CD8-positive, alpha-beta memory T cell (primary cell): ENCODE results near the gene KLK11. TPM values are rescaled to one million over a fixed set of nuclear protein-coding genes. Genes with fewer than 3 reads are reported as not detected.
A peak's percentile ranks its signal among the peaks of the same experiment; 100 is the strongest.

Experiments
- CTCF ChIA-PET: fragments of 350-600 bp; sonication (Branson Sonifier 250); formaldehyde crosslinking; loops from one replicate; lab custom pipeline; 2021; ENCODE audit warnings: antibody characterized with exemption; lab: Charles Lee
- POLR2A ChIA-PET: fragments of 350-600 bp; sonication (Branson Sonifier 250); formaldehyde crosslinking; loops from one replicate; lab custom pipeline; 2021; ENCODE audit warnings: antibody characterized with exemption; lab: Charles Lee
- DNase-seq, 5 donors: peaks; one replicate each; pipeline versions ENCODE4 v3.0.0 to v3.0.0-alpha.2; 2020 to 2022; ENCODE audit warnings: mixed read lengths in 1 of 5
- H3K27ac ChIP-seq: one replicate; pipeline ENCODE4 v1.7.0; 2013; ENCODE audit warnings: low read depth, mild to moderate bottlenecking, low read length, moderate library complexity
- H3K27me3 ChIP-seq: 2 replicates; pipeline ENCODE4 v1.7.0; 2013; ENCODE audit warnings: low read length, mild to moderate bottlenecking; ENCODE audit not compliant: insufficient read depth, poor library complexity, severe bottlenecking
- H3K36me3 ChIP-seq: 2 replicates; pipeline ENCODE4 v1.7.0; 2013; ENCODE audit warnings: mild to moderate bottlenecking, low read length, moderate library complexity; ENCODE audit not compliant: insufficient read depth
- H3K4me1 ChIP-seq: 2 replicates; pipeline ENCODE4 v1.7.0; 2013; ENCODE audit warnings: mild to moderate bottlenecking, low read length, moderate library complexity; ENCODE audit not compliant: insufficient read depth
- H3K4me3 ChIP-seq: 2 replicates; pipeline ENCODE4 v1.7.0; 2013; ENCODE audit warnings: mild to moderate bottlenecking, low read length
- H3K9me3 ChIP-seq: 2 replicates; pipeline ENCODE4 v1.7.0; 2013; ENCODE audit warnings: mild to moderate bottlenecking, low read length
- H3K27ac Mint-ChIP-seq, 8 donors: one replicate each; pipeline ENCODE4 v1.8.0; 2020 to 2021; ENCODE audit warnings: mixed read lengths in 8 of 8, mild to moderate bottlenecking in 6 of 8, inconsistent platforms in 3 of 8, moderate library complexity in 3 of 8
- H3K27me3 Mint-ChIP-seq, 2 donors: one replicate each; pipeline ENCODE4 v1.8.0; 2020 to 2021; ENCODE audit warnings: mixed read lengths in 2 of 2, mild to moderate bottlenecking in 1 of 2, moderate library complexity in 1 of 2
- H3K36me3 Mint-ChIP-seq, 3 donors: one replicate each; pipeline ENCODE4 v1.8.0; 2020 to 2021; ENCODE audit warnings: mixed read lengths in 3 of 3, inconsistent platforms in 1 of 3, mild to moderate bottlenecking in 1 of 3
- H3K4me1 Mint-ChIP-seq, 3 donors: one replicate each; pipeline ENCODE4 v1.8.0; 2020 to 2021; ENCODE audit warnings: mixed read lengths in 3 of 3, inconsistent platforms in 1 of 3, mild to moderate bottlenecking in 1 of 3
- H3K4me3 Mint-ChIP-seq, 7 donors: one replicate each; pipeline ENCODE4 v1.8.0; 2020 to 2021; ENCODE audit warnings: mixed read lengths in 7 of 7, mild to moderate bottlenecking in 6 of 7, moderate library complexity in 4 of 7, inconsistent platforms in 2 of 7
- H3K9me3 Mint-ChIP-seq, 5 donors: one replicate each; pipeline ENCODE4 v1.8.0; 2020 to 2022; ENCODE audit warnings: mixed read lengths in 5 of 5, mild to moderate bottlenecking in 3 of 5, moderate library complexity in 2 of 5, inconsistent platforms in 1 of 5
- polyA plus RNA-seq: library from polyadenylated mRNA; unstranded; fragments of 300-500 nt; fragmentation: Illumina TruSeq; gene quantifications from one replicate; pipeline ENCODE4 v1.2.3, GENCODE V29; 2021
- total RNA-seq, 2 experiments: library from RNA; stranded (reverse); gene quantifications; one replicate each; pipeline ENCODE4 v1.2.3, GENCODE V29; 2021

KLK11 gene
- total and polyA plus RNA-seq, 3 experiments from 2014 or later = not detected

- Histone ChIP-seq H3K27ac (no peak overlapping the region), H3K4me3 (no peak overlapping the region), H3K27me3 (no peaks in the 10 kb centered on the region), H3K9me3 (no peaks in the 10 kb centered on the region), H3K4me1 (no peaks in the 10 kb centered on the region), H3K36me3 (no peaks in the 10 kb centered on the region)
- H3K9me3 Mint-ChIP-seq = no peaks in the 10 kb centered on the region
- H3K27ac Mint-ChIP-seq = no peak overlapping the region
- ChIA-PET CTCF (no interaction called here), POLR2A (no interaction called here)
- no peak for DNase-seq
- peaks cover 27 to 30% of the 10 kb centered on the region in 2 donors for H3K27me3 Mint-ChIP-seq
- H3K36me3 Mint-ChIP-seq = no peaks in the 10 kb centered on the region
- no peak overlapping the region for H3K4me3 Mint-ChIP-seq
- H3K4me1 Mint-ChIP-seq = no peaks in the 10 kb centered on the region
Observed at GRCh38 chr19:51036519-51036918, 10.1 kb upstream of the KLK11 start.

GRCh38 chr19:51034704-51035103 is 8.3 kb upstream of the KLK11 start, which contains the start of gene KLK12:
TSS of gene KLK12 (minus strand) at chr19:51035002. CDS start at chr19:51034621, 381 bp downstream.
- Histone ChIP-seq H3K9me3 (no peaks in the 10 kb centered on the region), H3K4me3 (no peak within 1 kb of the TSS), H3K27ac (no peak within 1 kb of the TSS), H3K4me1 (no peaks in the 10 kb centered on the region), H3K36me3 (no peaks in the 10 kb centered on the region), H3K27me3 (no peaks in the 10 kb centered on the region)
- no peaks in the 10 kb centered on the region for H3K4me1 Mint-ChIP-seq
- no peak for DNase-seq
- no peaks in the 10 kb centered on the region for H3K36me3 Mint-ChIP-seq
- peak within 1 kb of the TSS in 2 of 8 donors; percentile 16 to 31 for H3K27ac Mint-ChIP-seq
- CTCF ChIA-PET = no interaction called here
- peaks cover 34 to 40% of the 10 kb centered on the region in 2 donors for H3K27me3 Mint-ChIP-seq
- H3K9me3 Mint-ChIP-seq = no peaks in the 10 kb centered on the region
- POLR2A ChIA-PET = no interaction called here
- H3K4me3 Mint-ChIP-seq = no peak within 1 kb of the TSS

DNA sequence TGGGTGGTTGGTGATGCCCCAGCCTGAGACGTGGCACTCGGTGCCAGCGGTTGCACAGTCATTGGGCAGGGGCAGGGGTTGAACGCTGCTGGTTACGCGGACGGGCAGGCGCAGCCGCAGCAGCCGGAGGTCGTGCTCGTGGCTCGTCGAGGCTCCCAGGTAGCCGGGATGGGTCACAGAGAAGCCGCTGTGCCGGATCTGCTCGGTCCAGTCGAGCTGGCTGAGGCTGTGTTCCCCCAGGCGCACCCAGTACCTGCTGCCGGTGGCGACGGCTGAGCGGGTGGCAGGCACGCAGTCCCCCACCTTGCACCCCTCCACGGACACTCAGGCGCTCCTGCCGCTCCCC is 5.4 kb upstream of the KLK11 start:
- H3K27me3 Mint-ChIP-seq = peaks cover 41 to 46% of the 10 kb centered on the region in 2 donors
- Histone ChIP-seq H3K4me3 (no peak overlapping the region), H3K27ac (no peak overlapping the region), H3K9me3 (no peaks in the 10 kb centered on the region), H3K27me3 (peaks cover 5% of the 10 kb centered on the region), H3K4me1 (no peaks in the 10 kb centered on the region), H3K36me3 (no peaks in the 10 kb centered on the region)
- H3K4me1 Mint-ChIP-seq = no peaks in the 10 kb centered on the region
- no peaks in the 10 kb centered on the region for H3K9me3 Mint-ChIP-seq
- H3K4me3 Mint-ChIP-seq = no peak overlapping the region
- POLR2A ChIA-PET = no interaction called here
- no peak for DNase-seq
- H3K27ac Mint-ChIP-seq = peak overlapping the region in 1 of 8 donors; percentile 62
- CTCF ChIA-PET = no interaction called here
- no peaks in the 10 kb centered on the region for H3K36me3 Mint-ChIP-seq

GRCh38 chr19:51031220-51031879 is 4.9 kb upstream of the KLK11 start:
- ChIA-PET POLR2A (no interaction called here), CTCF (no interaction called here)
- Histone ChIP-seq H3K27me3 (peaks cover 5% of the 10 kb centered on the region), H3K9me3 (no peaks in the 10 kb centered on the region), H3K27ac (no peak overlapping the region), H3K4me3 (no peak overlapping the region), H3K4me1 (no peaks in the 10 kb centered on the region), H3K36me3 (no peaks in the 10 kb centered on the region)
- H3K4me1 Mint-ChIP-seq = no peaks in the 10 kb centered on the region
- no peak overlapping the region for H3K4me3 Mint-ChIP-seq
- H3K9me3 Mint-ChIP-seq = no peaks in the 10 kb centered on the region
- H3K27ac Mint-ChIP-seq = peak overlapping the region in 2 of 8 donors; percentile 59 to 62
- peaks cover 40 to 49% of the 10 kb centered on the region in 2 donors for H3K27me3 Mint-ChIP-seq
- DNase-seq = no peak
- no peaks in the 10 kb centered on the region for H3K36me3 Mint-ChIP-seq

- Histone ChIP-seq H3K4me1 (no peaks in the 10 kb centered on the region), H3K27ac (no peak overlapping the region), H3K9me3 (no peaks in the 10 kb centered on the region), H3K36me3 (no peaks in the 10 kb centered on the region), H3K27me3 (peaks cover 5% of the 10 kb centered on the region), H3K4me3 (no peak overlapping the region)
- Mint-ChIP-seq H3K4me3 (no peak overlapping the region), H3K9me3 (no peaks in the 10 kb centered on the region), H3K4me1 (no peaks in the 10 kb centered on the region), H3K36me3 (no peaks in the 10 kb centered on the region), H3K27me3 (peaks cover 39 to 49% of the 10 kb centered on the region in 2 donors), H3K27ac (no peak overlapping the region)
- CTCF ChIA-PET = no interaction called here
- POLR2A ChIA-PET = no interaction called here
- DNase-seq = no peak
Observed at GRCh38 chr19:51030631-51031030, 4.2 kb upstream of the KLK11 start.

DNA sequence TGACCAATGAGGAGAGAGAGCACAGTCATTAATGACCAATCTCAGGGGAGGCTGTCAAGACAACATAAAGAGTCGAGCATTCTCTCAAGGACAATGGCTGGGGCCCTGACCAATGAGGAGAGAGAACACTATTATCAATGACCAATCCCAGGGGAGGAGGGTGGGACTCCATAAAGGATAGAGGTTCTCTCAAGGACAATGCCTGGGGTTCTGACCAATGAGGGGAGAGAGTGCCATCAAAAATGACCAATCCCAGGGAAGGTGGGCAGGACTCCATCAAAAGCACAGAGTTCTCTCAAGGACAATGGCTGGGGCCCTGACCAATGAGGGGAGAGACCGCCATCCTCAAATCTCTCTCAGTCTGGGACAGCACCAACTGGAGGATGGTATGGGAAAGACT is 3.3 kb upstream of the KLK11 start:
- H3K27me3 ChIP-seq = peaks cover 9% of the 10 kb centered on the region
- H3K9me3 Mint-ChIP-seq = no peaks in the 10 kb centered on the region
- H3K27ac ChIP-seq = no peak overlapping the region
- no peak overlapping the region for H3K27ac Mint-ChIP-seq
- H3K27me3 Mint-ChIP-seq = peaks cover 41 to 53% of the 10 kb centered on the region in 2 donors
- H3K4me3 Mint-ChIP-seq = no peak overlapping the region
- no peaks in the 10 kb centered on the region for H3K36me3 ChIP-seq
- no peak for DNase-seq
- no peaks in the 10 kb centered on the region for H3K4me1 ChIP-seq
- ChIA-PET POLR2A (no interaction called here), CTCF (no interaction called here)
- no peak overlapping the region for H3K4me3 ChIP-seq
- no peaks in the 10 kb centered on the region for H3K4me1 Mint-ChIP-seq
- no peaks in the 10 kb centered on the region for H3K36me3 Mint-ChIP-seq
- no peaks in the 10 kb centered on the region for H3K9me3 ChIP-seq

DNA sequence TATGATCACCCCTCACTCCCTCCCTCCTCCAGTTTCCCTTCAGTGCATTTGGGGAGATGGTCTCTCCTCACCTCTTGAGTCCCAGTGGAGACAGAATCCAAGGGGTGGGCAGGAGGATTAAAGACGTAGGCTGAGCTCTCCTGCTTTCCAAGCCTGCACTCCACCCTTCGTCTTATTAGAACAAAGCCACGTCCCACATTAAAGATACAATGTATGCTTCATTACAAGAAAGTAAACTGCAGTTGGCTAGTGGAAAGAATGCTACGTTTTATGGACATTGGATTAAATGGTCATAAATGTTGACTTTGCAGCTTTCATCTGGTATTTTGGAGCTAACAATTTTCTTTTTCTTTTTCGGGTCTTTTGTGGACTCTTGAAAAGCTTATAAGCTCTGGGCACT is 1.5 kb upstream of the KLK11 start:
- Histone ChIP-seq H3K27me3 (peaks cover 9% of the 10 kb centered on the region), H3K27ac (no peak overlapping the region), H3K4me1 (no peaks in the 10 kb centered on the region), H3K9me3 (no peaks in the 10 kb centered on the region), H3K4me3 (no peak overlapping the region), H3K36me3 (no peaks in the 10 kb centered on the region)
- ChIA-PET CTCF (no interaction called here), POLR2A (no interaction called here)
- Mint-ChIP-seq H3K27ac (peak overlapping the region in 1 of 8 donors; percentile 63), H3K36me3 (no peaks in the 10 kb centered on the region), H3K27me3 (peaks cover 36 to 46% of the 10 kb centered on the region in 2 donors), H3K4me3 (no peak overlapping the region), H3K4me1 (no peaks in the 10 kb centered on the region), H3K9me3 (no peaks in the 10 kb centered on the region)
- no peak for DNase-seq

- Histone ChIP-seq H3K4me1 (no peaks in the 10 kb centered on the region), H3K9me3 (no peaks in the 10 kb centered on the region), H3K27ac (no peak overlapping the region), H3K4me3 (no peak overlapping the region), H3K36me3 (no peaks in the 10 kb centered on the region), H3K27me3 (peaks cover 14% of the 10 kb centered on the region)
- H3K4me1 Mint-ChIP-seq = no peaks in the 10 kb centered on the region
- no peak for DNase-seq
- H3K4me3 Mint-ChIP-seq = no peak overlapping the region
- ChIA-PET POLR2A (no interaction called here), CTCF (no interaction called here)
- H3K9me3 Mint-ChIP-seq = no peaks in the 10 kb centered on the region
- no peaks in the 10 kb centered on the region for H3K36me3 Mint-ChIP-seq
- no peak overlapping the region for H3K27ac Mint-ChIP-seq
- peaks cover 35 to 52% of the 10 kb centered on the region in 2 donors for H3K27me3 Mint-ChIP-seq
Observed at GRCh38 chr19:51027126-51027806, 850 bp upstream of the KLK11 start.
